Skeletal muscle satellite cell (primary cell): ENCODE measurements around the gene C1QTNF12.
"Not testable (repeated sequence)": the region's sequence is repeated elsewhere in the genome, so short reads cannot be mapped to it uniquely, and the experiment has no call there.

Source experiments
- H3K27me3 ChIP-seq: 2 replicates; pipeline ENCODE4 v1.7.0; 2013; ENCODE audit warnings: low read length; ENCODE audit not compliant: control insufficient read depth, insufficient read depth
- H3K36me3 ChIP-seq: 2 replicates; pipeline ENCODE4 v1.7.0; 2013; ENCODE audit warnings: mild to moderate bottlenecking, control low read depth, low read length; ENCODE audit not compliant: insufficient read depth
- H3K4me1 ChIP-seq: 2 replicates; pipeline ENCODE4 v1.7.0; 2013; ENCODE audit warnings: low read length; ENCODE audit not compliant: control insufficient read depth, insufficient read depth
- H3K4me2 ChIP-seq: 2 replicates; pipeline ENCODE4 v1.7.0; 2013; ENCODE audit warnings: mild to moderate bottlenecking, low read length
- H3K4me3 ChIP-seq: 2 replicates; pipeline ENCODE4 v1.7.0; 2013; ENCODE audit warnings: low read length
- H3K9ac ChIP-seq: 2 replicates; pipeline ENCODE4 v1.7.0; 2013; ENCODE audit warnings: mild to moderate bottlenecking, low read depth, low read length, moderate library complexity
- H3K9me3 ChIP-seq: replicated peaks from 2 replicates; pipeline ENCODE4 v1.7.0; 2013; ENCODE audit warnings: mild to moderate bottlenecking, control low read depth, low read length

The C1QTNF12 gene

DNA sequence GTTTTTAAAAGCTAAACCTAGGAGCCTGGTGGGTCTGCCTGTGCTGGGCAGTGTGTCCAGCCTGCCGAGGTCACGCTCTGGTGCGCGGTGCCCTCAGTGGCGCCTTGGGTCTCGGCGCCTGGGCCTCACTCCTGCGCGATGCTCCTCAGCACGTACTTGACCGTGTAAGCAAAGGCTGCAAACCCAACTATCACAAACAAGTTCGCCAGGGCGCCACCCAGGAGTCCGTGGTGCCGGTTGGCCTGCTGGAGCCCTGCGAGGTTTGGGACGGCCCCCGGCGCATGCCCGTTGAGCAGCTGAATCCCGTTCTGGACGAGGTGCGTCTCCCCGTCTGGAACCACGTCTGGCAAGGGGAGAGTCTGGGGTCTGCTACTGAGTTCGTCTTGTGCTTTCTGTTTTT lies 8.6 kb upstream of the C1QTNF12 start:
- no peaks in the 10 kb centered on the region for H3K27me3 ChIP-seq
- peaks cover 52% of the 10 kb centered on the region for H3K36me3 ChIP-seq
- H3K9ac ChIP-seq = no peak overlapping the region
- no peaks in the 10 kb centered on the region for H3K9me3 ChIP-seq
- H3K4me2 ChIP-seq = no peak overlapping the region
- no peak overlapping the region for H3K4me3 ChIP-seq
- H3K4me1 ChIP-seq = peaks cover 4% of the 10 kb centered on the region

DNA sequence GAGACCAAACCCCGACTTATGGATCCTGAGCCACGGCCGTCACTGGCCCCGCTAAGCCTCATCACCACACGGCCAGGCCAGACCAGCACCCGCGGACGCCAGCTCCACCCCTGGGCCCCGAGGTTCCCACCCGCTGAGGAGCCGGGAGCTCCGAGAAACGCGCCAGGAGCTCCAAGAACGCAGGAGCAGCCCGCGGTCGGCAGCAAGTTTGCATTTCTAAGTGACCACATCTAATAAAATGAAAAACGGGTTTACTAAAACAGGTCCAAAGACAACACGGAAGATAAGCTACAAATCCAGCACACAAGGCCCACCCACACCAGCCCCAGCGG lies 8.1 kb upstream of the C1QTNF12 start:
- peaks cover 48% of the 10 kb centered on the region for H3K36me3 ChIP-seq
- H3K4me3 ChIP-seq = no peak overlapping the region
- H3K4me1 ChIP-seq = peaks cover 4% of the 10 kb centered on the region
- H3K9ac ChIP-seq = no peak overlapping the region
- H3K4me2 ChIP-seq = no peak overlapping the region
- no peaks in the 10 kb centered on the region for H3K27me3 ChIP-seq
- H3K9me3 ChIP-seq = no peaks in the 10 kb centered on the region

DNA sequence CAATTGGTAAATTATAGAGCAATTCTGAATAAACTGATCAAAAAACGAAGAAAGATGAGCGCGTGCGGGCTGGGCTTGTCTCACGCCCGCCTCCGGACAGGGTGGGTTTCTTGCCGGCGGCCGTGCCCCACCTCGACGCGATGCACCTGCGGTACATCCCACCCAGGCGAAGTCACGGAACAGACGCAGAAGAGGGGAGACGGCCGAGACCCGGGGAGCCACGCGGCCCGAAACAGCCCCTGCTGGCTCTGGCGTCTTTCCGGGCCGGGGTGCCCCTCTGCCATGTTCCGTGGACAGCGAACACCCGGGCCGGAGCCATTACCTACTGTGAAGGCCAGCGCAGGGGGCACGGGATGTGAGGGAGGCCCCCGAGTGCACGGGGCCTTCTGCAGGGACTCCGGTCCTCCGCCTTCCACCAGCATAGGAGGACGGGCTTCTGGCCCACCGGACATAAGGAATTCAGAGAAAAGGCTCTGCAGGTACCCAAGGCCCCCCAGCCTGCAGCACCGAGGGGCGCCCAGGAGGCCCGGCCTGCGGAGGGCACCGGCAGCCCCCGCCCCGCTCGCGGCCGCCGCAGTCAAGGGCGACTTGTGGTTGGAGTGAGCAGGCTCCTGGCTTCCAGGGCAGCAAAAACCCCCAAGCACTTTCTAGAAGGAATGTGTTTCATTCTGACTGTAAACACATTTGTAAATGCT lies 7.6 kb upstream of the C1QTNF12 start:
- Histone ChIP-seq H3K4me1 (peaks cover 4% of the 10 kb centered on the region), H3K36me3 (peaks cover 44% of the 10 kb centered on the region), H3K4me2 (no peak overlapping the region), H3K27me3 (no peaks in the 10 kb centered on the region), H3K9ac (no peak overlapping the region), H3K9me3 (no peaks in the 10 kb centered on the region), H3K4me3 (no peak overlapping the region)

DNA sequence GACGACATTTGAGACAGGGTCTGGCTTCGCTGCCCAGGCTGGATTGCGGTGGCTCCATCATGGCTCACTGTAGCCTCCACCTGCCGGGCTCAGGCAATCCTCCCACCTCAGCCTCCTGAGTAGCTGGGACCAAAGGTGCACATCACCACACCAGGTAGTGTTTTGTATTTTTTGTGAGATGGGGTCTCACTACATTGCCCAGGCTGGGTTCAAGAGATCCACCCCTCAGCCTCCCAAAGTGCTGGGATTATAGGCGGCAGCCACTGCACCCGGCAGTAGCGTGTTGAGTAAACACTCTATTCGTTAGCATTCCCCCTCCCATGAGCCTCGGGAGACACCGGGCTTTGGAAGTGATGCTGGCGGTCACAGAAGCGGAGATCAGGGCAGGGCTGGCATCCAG lies 6.8 kb upstream of the C1QTNF12 start:
- Histone ChIP-seq H3K9me3 (no peaks in the 10 kb centered on the region), H3K27me3 (no peaks in the 10 kb centered on the region), H3K9ac (no peak overlapping the region), H3K4me2 (no peak overlapping the region), H3K4me1 (peaks cover under 1% of the 10 kb centered on the region), H3K4me3 (no peak overlapping the region), H3K36me3 (peaks cover 39% of the 10 kb centered on the region)

DNA sequence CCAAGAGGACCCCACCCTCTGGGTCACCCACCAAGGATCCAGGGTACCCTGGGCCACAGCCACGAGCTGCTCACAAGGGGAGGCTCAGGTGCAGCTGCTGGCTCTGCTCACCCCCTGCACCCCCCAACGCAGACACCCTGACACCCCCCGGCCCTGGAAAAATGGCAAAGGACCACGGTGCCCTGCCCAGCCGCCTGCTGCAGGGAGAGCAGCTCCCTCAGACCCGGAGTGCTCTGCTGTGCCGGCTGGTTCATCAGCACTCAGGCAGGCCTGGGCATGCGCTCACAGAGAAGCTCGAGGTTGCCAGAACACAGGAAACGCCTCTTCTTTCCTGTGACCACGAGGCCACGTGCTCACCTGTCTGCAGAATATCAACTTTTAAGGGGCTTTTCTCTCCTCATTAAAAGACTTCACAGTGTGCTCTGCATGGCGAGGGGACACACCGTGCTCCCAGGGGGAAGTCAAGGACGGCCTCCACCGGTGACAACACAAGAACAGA lies 4.3 kb upstream of the C1QTNF12 start:
- Histone ChIP-seq H3K9me3 (no peaks in the 10 kb centered on the region), H3K4me1 (no peaks in the 10 kb centered on the region), H3K9ac (no peak overlapping the region), H3K27me3 (no peaks in the 10 kb centered on the region), H3K36me3 (peaks cover 29% of the 10 kb centered on the region), H3K4me3 (no peak overlapping the region), H3K4me2 (no peak overlapping the region)

DNA sequence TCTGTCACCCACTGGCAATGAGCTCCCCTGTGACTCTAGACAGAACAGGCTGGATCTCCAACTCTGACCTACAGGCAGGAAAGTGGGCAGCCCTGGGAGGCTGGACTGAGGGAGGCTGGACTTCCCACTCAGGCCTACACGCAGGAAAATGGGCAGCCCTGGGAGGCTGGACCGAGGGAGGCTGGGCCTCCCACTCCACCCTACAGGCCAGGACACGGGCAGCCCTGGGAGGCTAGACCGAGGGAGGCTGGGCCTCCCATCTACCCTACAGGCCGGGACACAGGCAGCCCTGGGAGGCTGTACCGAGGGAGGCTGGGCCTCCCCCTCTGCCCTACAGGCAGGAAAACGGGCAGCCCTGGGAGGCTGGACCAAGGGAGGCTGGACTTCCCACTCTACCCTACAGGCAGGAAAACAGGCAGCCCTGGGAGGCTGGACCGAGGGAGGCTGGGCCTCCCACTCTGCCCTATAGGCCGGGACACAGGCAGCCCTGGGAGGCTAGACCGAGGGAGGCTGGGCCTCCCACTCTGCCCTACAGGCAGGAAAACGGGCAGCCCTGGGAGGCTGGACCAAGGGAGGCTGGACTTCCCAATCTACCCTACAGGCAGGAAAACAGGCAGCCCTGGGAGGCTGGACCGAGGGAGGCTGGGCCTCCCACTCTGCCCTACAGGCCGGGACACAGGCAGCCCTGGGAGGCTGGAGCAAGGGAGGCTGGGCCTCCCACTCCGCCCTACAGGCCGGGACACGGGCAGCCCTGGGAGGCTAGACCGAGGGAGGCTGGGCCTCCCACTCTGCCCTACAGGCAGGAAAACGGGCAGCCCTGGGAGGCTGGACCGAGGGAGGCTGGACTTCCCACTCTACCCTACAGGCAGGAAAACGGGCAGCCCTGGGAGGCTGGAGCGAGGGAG lies 1.7 kb upstream of the C1QTNF12 start:
- not testable (repeated sequence) for H3K9ac ChIP-seq, H3K4me3 ChIP-seq, H3K36me3 ChIP-seq

DNA sequence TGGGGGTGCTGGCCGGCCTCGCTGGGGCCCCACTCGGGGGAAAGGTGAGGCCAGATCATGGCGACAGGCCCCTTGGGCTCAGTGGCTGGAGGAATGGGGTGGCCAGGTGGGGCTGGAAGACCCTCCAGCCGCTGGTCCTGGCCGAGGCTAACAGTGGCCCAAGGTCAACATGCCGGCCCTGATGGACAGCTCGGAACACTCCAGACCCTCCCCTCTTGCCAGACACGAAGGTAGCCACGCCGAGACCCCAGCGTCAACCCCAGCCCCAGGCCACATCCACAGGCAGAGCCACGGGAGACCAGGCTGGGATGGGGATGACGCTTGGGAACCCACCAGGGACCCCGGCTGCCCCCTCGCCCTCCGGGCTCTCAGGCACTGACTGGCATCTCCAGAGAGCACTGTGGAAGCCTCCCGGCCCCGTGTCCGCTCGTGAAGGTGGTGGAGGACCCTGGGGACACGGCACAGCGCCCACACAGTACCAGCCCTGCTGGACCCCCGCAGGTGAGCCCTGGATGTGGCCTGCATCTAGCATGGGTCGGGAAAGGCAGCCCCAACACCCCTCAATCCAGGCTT lies 905 bp upstream of the C1QTNF12 start:
- no peaks in the 10 kb centered on the region for H3K4me1 ChIP-seq
- peaks cover 4% of the 10 kb centered on the region for H3K36me3 ChIP-seq
- no peaks in the 10 kb centered on the region for H3K27me3 ChIP-seq
- H3K9me3 ChIP-seq = no peaks in the 10 kb centered on the region
- no peak overlapping the region for H3K4me2 ChIP-seq
- no peak overlapping the region for H3K9ac ChIP-seq
- no peak overlapping the region for H3K4me3 ChIP-seq

More for the DNA sequence above, 1.7 kb upstream of the C1QTNF12 start:
- not testable (repeated sequence) for H3K27me3 ChIP-seq, H3K9me3 ChIP-seq, H3K4me2 ChIP-seq, H3K4me1 ChIP-seq

DNA sequence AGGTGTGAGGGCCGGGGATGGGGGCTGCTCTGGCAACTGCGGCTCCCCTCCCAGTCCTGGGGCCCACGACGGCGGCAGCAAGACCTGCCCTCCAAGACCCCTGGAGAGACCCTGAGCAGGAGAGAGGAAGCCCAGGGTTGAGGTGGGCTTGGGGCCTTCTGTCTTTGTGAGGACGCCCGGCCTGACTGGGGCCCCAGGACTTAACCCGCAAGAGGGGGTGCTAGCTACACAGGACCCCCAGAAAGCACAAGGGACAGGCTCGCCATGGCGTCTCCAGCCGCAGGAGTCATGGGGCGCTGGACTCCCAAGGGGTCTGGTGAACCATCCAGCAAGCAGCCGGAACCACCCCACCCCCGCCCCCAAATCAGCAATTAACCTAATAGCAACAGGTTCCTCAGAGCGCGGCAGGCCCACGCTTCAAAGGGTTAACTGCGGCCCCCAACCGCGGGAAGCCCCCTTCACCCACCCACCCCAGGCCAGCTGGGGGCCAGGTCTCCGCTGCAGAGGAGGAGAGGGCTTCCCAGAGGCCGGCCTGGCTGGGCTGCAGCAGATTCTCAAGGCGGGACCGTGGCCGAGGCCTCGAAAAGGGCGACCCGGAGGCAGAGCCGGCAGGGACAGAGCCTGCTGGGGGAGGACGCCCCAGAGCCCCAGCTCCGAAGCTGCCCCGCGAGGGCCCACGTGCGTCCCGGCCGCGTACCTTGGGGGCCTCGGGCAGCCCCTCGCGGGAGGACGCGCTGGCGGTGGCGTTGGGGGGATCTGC lies 525 bp downstream of the C1QTNF12 start:
- Histone ChIP-seq H3K27me3 (no peaks in the 10 kb centered on the region), H3K4me2 (no peak overlapping the region), H3K9me3 (no peaks in the 10 kb centered on the region), H3K4me1 (no peaks in the 10 kb centered on the region), H3K4me3 (no peak overlapping the region), H3K9ac (no peak overlapping the region), H3K36me3 (peaks cover 1% of the 10 kb centered on the region)

DNA sequence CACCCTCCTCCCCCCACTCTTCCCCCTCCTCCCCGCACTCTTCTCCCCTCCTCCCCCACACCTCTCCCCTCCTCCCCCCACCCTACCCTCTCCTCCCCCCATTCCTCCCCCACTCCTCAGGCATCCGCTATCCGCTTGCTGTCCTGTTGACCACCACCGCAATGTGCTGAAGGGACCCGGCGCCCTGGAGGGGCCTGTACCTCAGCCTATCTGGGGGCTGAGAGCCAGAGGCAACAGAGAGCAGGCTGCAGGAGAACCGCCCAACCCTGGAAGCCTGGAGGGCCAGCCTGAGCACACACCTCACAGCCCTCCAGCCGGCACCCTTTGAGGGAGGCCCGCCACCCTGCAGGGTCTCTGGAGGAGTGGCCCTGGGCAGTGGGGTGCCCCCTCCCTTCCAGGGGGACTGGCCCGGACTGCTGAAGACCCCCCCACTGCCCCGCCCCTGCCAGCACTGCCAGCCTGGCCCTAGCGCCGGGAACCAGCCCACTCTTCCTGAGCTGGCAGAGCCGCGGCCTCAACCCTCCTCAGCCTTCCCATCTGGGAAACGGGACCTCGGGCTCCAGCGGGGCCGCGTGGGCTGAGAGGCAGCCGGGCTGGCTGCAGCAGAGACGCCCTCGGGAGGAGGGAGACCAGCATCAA lies 1.2 kb downstream of the C1QTNF12 start:
- Histone ChIP-seq H3K27me3 (no peaks in the 10 kb centered on the region), H3K9me3 (no peaks in the 10 kb centered on the region), H3K4me3 (no peak overlapping the region), H3K9ac (no peak overlapping the region), H3K36me3 (no peaks in the 10 kb centered on the region), H3K4me1 (no peaks in the 10 kb centered on the region), H3K4me2 (no peak overlapping the region)

DNA sequence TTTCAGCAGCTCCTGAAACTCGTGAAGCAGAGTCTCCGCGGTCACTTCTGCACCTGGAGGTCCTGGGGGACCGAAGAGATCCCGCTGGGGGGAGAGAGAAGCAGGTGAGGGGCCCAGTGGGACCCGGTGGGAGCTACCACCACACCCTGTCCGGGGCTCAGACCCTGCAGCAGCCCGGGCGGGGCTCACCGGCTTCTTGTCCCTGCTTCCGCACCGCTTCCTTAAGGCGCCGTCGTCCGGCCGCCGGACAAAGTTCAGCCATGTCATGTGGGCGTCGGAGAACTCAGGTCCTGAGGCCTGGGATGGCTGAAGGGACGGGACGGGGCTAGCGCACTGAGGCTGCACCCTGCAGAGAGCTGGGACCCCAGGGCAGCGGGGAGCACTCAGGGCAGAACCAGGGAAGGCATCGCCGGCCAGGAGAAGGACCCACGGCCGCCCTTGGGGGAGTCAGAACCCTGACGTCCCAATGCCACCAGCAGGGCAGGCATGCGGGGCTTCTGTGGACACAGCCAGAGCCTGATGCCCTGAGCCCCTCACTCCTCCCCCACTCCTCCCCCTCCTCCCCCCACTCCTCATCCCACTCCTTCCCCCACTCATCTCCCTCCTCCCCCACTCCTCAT lies 2.2 kb downstream of the C1QTNF12 start:
- no peak overlapping the region for H3K4me3 ChIP-seq
- H3K9me3 ChIP-seq = no peaks in the 10 kb centered on the region
- H3K27me3 ChIP-seq = no peaks in the 10 kb centered on the region
- no peak overlapping the region for H3K4me2 ChIP-seq
- no peaks in the 10 kb centered on the region for H3K36me3 ChIP-seq
- no peaks in the 10 kb centered on the region for H3K4me1 ChIP-seq
- no peak overlapping the region for H3K9ac ChIP-seq
